HG03066 (cell line): ENCODE measurements around the gene ACOXL.
"Not testable (repeated sequence)": the region's sequence is repeated elsewhere in the genome, so short reads cannot be mapped to it uniquely, and the experiment has no call there.

Experiments used
- ATAC-seq: cut with Tn5 transposase; IDR thresholded peaks from one replicate; pipeline ENCODE4 v1.9.1; 2021; ENCODE audit warnings: low read depth; ENCODE audit not compliant: unreplicated experiment

Gene ACOXL

DNA sequence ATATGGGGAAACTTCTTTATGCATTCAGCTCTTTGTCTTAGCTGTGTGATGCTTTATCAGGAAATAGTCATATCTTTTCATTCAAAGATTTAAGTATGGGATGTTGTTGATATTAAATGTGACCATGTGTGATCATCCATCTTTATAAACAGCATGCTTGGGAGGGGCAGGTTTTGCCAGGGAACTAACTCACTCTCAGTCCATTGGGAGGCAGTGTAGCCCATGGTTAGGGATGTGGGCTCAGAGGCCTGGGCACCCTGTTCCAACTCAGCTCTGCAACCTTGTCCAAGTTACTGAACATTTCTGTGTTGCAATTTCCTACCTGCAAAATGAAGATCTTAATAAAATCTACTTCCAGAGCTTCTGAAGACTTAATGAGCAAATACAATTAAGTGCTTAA, 296.3 kb downstream of the ACOXL start:
- no peak for ATAC-seq

DNA sequence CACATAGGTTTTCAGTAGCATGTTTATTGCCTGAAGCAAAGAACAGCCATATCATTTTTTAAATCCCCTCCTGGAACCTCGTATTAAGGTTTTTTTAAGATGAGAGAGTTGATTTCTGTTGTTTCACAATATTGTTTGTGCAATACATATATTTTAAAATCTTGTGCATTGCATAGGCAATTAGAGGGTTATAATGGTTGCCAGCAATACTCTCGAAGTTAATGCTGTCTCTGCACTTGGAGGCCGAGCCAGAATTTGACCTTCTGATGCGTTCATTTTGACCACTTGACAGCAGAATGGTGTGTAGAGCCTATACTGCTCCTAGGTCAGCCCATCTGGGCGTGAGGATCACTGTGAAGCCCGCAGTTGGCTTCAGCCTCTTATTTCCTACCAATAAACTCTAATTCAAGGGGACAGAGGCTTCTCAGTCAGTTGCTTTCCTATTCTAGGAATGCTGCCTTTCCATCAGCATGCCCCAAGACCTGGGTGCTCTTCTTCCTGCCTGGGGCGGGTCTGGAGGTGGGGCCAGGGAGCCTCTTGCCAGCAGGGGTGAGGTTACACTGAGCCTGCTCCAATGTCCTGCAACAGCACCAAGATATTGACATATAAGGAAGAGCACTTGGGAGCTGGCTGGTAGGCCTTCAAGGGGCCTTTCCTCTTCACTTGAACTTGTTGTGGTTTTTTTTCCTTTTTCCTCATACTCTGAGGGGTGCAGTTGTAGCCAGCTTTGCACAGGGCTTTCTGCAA, 297.0 kb downstream of the ACOXL start:
- ATAC-seq, result no peak

DNA sequence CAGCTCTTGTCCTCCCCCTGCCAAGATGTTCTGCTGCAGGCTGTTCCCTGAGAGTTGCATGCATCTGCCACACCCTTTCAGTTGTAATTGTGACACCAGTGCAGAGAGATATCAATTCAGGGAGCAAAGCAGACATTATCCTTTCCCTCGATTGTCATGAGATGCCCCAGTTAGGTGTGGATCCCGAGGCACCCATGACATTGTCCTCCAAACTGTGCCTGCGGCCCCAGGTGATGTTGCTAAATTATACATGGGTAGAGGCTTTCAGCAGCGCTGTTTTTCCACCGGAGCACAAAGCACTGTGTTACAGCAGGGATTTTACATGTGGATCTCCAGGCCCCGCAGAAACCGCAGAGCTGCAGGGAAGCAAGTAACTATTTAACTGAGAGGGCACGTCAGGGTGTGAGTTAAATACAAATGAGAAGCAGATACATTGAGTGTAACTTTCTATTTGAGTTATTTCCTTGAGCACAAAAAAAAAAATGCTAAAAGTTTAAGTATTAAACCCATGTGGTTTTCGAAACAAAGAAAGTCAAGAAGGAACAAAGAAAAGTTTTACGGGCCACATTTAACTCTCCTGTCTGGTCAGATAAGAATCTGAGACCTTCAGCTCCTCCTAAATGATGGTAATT, 298.0 kb downstream of the ACOXL start:
- ATAC-seq, result no peak

DNA sequence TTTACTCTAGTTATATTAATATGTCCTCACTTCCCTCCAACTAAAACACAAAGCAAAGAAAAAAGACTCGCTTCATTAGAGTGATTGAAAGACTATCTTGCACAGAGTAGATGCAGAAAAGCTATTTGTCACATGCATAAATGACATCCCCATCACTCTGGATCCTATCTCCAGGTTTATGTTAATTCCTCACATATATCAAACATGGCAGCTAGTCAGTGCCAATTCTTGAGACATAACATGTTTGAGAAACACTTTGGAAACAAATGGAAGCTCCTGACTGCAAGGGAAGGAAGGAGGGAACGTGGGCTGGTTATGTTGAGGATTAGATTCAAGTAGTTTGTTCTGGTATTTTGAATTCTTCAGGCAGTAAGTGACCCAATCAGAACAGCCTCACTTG, 298.6 kb downstream of the ACOXL start:
- no peak for ATAC-seq

DNA sequence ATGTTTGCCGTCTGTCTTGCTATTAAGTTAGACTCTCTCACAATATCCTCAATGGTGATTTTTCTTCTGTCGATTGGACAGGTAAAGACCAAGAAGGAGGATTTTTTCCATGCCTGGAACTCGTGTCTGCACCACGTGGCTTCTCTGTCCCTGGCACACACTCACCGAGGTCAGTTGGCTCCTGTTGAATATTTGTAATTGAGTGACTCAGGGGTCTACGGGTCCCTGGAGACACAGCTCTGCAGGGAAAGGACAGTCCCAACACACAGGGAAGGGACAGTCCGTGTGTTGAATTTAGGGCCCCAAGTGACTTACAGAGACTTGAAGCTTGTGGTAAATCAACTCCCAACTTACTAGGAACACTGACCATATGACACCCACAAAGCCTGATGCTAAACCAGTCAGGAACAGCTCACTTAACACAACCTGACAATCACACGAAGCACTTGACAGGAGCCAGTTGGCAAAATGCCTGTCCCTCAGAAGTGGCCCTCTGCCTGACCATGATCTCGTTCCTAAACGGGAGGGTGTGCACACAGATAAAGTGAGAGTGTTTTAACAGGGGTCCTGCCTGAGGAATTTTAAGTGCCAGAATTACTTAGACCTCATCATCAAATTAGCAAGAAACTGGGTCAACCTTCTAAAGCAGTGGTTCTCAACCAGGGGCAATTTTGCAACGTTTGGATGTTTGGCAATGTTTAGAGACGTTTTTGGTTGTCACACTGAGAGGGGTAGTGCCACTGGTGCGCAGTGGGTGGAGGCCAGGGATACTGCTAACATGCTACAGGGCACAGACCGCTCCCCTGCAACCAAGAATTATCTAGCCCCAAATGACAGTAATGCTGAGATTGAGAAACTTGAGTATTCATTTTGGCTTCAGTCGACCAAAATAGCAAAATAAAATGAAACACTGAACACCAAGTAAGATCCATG, 299.4 kb downstream of the ACOXL start:
- ATAC-seq, result no peak

DNA sequence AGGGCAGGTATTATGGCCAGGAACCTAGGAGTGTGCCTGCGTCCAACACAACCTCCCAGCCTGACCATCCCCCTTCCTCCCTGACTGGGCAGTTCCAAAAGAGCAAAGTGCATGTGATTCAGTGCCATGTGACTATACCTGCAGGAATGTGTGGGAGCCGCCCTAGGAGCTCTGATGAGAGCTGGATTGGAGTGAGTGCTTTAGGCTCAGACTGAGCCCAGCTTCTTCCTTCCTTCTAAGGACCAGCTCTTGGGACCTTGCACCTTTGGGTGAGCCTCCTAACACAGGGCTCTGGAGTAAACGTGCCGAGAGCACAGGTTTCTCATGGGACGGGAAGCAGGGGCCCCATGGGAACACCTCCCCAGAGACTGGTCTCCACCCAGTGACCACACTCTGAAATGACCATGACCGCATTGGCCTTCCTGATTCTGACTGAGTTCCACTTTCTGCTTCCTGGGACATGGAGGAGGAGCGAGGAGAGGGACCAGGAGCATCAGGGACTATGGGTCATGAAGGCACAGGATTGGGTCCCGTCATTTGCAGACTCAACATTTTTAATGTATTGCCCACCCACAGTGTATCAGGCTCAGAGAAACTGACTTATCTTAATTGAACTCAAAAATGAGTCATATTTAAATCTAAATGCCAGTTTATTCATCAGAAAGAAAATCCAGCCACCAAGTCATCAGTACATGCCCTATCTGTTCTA, 300.5 kb downstream of the ACOXL start:
- ATAC-seq, result no peak

DNA sequence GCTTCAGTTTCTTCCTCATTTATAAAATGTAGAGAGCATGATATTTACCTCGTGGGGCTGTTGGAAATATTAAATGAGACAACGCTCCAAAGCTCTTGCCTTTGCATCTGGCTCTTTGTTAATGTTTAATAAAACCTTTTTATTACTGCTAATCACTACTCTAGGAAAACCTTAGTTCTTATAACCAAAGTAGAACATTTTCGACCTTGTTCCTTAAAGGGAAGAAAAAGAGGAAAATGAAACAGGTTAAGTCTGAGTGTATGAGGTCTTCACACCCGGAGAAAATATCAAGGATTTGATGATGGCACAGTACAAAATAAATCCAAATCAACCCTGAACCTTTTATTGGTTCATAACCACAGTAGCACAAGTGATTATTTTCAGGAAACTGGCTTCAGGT, 301.8 kb downstream of the ACOXL start:
- ATAC-seq, result no peak

DNA sequence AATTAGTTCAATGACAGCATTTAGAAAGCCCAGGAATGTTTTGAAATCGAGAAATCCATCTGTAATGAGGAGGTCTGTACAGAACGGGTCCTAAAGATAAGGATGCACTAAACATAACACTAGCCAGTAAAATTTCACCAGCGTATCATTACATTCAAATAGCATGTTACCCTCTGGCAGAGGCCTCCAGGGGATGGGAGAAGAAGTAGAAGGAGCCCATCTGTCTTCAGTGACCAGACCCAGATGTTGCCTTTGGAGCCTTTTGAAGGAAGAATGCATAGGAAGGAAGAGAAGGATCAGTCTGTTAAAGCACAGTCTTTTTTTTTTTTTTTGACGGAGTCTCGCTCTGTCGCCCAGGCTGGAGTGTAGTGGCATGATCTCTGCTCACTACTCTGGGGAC, 302.2 kb downstream of the ACOXL start:
- ATAC-seq, result no peak

DNA sequence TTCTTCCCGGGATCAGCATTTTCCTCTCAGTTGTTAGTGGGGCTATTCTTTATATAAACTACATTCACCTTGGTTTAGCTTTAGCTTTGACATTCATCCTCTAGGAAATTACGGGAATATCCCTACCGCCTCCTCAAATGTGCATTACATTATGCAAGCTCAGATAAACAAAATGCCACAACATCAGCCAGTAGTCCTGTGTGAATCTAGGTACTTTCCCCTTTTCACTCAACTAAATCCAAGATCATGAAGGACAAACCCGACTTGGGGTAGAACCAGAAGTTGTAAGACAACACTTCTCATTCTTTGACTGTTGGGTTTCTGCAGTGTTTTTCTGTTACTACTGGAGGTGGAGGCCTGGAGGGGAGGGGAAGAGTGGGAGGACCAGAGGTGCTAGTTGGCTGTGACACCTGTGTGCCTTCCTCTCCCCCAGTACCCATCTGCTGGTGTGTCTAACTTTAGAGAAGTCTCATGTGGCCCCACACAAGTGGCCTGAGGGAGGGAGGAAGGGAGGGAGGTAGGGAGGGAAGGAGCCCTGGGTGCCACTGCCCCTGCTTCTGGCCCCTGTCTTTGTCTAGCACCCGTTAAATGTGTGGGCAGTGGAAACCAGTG, 303.6 kb downstream of the ACOXL start:
- no peak for ATAC-seq

DNA sequence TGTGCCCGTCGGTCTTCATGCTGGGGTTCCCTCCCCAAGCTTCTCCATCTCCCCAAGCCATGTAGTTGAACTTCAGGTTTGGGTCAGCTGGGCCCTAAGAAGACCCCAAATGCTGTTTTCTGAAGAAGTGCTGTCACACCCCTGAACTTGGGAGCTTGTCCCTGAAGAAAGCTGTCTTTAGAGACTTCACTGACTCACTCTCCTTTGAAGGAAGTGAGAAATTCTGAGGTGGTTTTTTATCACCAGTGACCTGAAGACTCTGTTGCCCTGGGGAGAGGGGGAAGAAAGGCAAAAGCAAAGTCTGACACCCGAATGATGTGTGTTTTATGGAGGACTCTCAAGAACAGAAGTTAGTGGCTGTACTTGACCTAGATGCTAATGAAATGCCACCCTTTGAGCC, 304.8 kb downstream of the ACOXL start:
- no peak for ATAC-seq

DNA sequence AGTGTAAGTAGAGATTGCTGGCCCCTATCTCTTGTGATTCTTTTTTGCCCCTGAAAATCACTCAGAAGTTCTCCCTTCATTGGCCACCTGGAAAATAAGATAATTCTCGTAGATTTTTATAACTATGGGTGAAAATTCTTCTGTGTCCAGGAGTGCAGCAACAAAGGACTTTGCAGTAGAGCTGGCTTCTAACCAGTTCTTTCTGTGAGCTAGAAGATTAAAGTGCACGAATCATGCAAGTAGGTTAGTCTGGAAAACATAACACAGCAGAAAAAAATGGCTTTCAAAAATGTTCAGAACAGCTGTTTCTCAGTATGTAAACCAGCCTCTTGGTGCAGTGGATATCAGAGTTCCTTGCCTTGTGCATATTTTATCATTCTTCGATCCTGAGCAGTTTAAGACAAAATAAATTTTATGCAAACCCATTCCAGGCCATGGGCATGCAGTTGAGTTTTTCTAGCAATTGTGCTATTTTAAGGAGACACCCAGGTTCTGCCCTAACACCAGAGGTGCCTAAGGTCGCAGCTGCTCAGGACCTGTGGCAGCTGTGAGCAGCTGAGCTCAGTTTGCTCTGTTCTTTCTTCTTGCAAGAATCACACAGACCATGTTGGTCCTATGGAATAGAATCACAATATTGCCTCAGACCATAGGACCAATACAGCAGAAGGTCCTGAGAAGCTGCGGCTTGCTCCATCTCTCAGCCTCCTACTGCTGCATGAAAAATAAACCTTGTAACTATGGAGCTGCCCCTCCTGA, 307.4 kb downstream of the ACOXL start:
- ATAC-seq, result no peak

DNA sequence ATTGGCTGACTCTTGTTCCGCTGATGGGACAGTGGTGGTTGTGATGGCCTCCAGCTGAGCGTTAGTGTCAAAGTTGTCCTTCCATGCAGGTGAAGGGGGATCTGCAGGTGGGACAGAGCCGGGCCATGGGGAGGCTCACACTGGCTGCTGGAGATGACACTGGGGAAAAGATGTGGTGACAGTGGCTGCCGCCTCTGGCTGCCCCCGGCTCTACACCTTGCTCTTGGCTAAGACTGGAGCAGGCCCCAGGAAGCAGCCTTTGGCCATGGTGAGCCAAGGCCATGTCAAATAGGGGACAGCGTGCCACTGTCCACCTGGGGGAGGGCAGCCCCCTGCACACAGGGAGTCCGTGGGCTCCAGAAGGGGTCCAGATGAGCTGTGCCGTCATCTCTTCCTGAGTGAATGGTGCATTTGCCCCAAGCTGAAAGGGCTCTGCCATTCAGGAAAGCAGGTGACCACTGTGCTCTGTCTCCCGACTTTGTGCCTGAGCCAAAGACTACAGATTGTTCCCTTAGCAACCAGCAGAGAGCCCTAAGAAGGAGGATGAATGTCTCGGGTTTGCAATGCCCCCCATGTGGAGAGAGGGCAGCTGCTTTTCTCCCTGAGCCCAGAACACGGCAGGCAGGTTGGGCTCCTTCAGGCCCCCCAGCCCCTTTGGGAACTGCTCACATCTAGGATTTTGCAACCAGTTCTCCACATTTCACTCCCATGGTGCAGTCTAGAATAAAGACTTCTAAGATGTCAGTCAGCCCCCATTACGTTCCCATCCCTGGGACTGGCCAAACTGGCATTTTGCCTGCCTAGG, 309.2 kb downstream of the ACOXL start:
- no peak for ATAC-seq

DNA sequence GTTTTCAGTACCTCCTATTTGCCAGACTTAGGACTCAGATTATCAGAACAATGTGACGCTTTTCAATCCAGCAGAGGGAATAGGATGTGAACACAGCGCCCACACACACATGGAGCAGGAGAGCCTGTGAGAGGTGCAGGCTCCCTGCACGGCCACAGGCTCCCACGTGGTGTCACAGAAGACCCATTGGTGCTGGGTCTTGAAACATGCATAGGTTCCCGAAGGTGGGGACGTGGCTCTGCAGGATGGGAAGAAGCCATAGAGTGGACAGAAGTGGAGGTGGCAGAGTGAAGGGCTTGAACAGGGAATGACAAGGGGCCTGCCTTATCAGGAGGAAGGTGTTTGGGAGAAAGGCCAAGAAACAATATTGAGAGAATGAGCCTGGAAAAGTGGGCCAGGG, 309.9 kb downstream of the ACOXL start:
- no peak for ATAC-seq

DNA sequence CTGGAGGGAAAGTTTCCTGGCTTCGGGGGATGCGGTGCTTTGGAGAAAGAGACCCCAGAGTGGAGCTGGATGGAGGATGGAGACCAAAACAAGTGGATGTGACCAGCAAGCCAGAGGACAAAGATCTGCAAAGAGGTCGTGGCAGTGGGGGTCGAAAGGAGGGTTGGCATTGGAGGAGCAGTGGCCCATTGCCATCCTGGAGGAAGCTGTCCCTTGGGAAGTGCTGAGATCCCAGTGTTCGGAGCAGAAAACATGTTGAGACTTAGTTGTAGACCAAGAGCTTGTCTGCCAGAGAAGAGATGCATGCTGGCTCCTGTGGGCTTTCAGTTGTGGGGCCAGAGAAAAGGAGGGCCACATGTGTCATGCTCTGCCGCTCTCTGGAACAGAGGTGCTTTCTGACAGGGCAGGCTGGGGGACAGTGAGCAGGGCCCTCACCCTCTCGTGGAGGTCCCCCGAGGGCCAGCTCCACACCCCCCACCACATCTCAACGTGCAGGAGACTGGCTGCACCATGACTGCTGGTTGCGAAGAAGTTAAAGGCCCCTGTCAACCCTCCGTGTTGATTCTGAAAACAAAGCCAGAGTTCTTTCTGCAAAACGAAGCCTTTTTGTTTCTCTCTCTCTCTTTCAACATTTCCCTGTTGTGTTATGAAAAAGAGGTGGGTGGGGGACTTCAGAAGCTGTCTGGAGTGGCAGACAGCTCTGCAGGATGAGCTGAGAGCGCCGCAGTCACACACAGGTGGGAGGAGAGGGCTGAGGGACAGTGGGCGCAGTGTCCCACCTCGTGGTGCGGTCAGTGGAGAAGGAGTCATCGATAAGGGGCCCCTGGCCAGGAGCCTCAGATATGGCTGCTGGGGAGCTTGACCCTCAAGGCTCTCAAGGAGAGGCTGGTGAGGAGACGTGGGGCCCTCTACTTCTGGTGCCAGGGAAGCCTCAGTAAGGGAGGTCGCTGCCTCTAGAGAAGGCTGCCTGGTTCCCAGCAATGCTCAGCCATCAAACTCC, 310.7 kb downstream of the ACOXL start:
- no peak for ATAC-seq

DNA sequence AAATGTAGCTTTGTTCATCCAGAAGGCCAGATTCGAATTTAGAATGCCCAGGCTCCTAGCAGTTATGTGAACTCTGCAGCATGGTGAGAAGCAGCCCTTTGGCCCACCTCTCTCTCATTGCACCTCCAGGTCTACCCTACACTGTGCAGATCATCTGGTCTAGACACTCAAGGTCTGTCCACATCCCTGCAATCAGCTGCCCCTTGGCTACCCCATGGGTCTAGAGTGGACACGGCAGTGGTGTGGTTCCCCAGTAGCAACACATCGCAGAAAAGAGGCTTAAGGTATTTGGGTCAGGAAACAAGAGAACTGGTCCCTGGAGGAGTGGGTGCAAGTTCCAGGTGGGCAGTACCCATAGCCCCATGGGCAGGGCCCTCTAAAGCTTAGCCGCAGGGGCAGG, 311.7 kb downstream of the ACOXL start:
- ATAC-seq, result no peak

DNA sequence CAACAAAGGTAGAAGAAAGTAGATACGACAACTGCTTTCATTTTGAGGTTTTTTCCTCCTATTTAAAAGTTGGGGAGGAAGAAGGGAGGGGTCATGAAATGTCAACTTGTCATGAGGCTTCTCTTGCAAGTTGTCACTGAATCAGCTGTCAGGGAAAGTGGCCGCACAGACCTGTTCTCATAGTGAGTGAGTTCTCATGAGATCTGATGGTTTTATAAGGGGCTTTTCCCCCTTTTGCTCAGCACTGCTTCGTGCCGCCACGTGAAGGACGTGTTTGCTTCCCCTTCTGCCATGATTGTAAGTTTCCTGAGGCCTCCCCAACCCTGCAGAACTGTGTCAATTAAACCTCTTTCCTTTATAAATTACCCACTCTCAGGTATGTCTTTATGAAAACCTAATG, 312.9 kb downstream of the ACOXL start:
- ATAC-seq, result not testable (repeated sequence)

DNA sequence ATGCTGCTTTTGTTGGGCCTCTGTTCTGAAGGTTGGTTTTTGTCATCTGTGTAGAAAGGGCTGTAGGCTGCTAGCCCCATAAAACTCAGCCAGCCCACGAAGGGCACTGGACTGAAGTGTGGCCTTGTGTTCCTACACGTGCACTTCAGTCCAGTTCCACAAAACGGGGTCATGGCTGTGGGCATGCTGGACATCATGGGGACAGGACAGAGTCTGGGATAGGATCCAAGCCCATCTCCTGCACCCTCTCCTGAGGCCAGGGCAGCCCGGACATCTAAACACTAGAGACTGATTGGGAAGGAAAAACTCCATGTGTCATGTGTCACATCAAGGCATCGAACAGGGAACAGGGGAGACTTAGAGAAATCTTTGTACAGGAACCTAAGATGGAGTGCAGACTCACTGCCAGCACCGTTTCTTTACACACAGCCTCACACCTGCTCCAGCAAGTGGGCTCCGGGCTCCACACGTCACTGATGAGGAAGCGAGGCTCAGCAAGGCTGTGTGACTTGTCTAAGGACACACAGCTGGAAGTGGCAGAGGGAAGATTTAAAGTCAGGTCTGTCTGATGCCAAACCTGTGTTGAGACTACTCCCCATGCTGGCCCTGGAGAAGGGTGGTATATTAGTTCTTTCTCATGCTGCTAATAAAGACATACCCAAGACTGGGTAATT, 313.5 kb downstream of the ACOXL start:
- ATAC-seq, result no peak
